Stomach (tissue), 4 donors: ENCODE data around the gene FSD1.

Experiments used
- POLR2A ChIP-seq, 4 donors: fragments of 450-650 bp; IDR thresholded peaks; one replicate each; pipeline ENCODE4 v1.6.1; 2016; ENCODE audit warnings: antibody characterized with exemption in 4 of 4, control low read depth in 2 of 4, mild to moderate bottlenecking in 1 of 4, moderate library complexity in 1 of 4
- POLR2AphosphoS5 ChIP-seq, 3 donors: sonication (generic); formaldehyde crosslinking; IDR thresholded peaks; one replicate each; pipeline ENCODE4 v1.6.1; 2016; ENCODE audit warnings: antibody characterized with exemption in 3 of 3
- TF ChIP-seq, protein P1 (sequence below), 7 experiments: fragments of 450-650 bp in 4 of 7; fragments of 200-600 bp in 3 of 7; sonication (generic) in 3 of 7; IDR thresholded peaks; one replicate each; pipeline ENCODE4 v1.5.1; 2016 to 2019; ENCODE audit warnings: antibody characterized with exemption in 7 of 7, control low read depth in 2 of 7, mild to moderate bottlenecking in 1 of 7

GRCh38 chr19:4278010-4278409, 26.4 kb upstream of the FSD1 start:
- TF ChIP-seq POLR2A (IDR thresholded peaks at IDR 0.05): no peak
- TF ChIP-seq, protein P1, sequence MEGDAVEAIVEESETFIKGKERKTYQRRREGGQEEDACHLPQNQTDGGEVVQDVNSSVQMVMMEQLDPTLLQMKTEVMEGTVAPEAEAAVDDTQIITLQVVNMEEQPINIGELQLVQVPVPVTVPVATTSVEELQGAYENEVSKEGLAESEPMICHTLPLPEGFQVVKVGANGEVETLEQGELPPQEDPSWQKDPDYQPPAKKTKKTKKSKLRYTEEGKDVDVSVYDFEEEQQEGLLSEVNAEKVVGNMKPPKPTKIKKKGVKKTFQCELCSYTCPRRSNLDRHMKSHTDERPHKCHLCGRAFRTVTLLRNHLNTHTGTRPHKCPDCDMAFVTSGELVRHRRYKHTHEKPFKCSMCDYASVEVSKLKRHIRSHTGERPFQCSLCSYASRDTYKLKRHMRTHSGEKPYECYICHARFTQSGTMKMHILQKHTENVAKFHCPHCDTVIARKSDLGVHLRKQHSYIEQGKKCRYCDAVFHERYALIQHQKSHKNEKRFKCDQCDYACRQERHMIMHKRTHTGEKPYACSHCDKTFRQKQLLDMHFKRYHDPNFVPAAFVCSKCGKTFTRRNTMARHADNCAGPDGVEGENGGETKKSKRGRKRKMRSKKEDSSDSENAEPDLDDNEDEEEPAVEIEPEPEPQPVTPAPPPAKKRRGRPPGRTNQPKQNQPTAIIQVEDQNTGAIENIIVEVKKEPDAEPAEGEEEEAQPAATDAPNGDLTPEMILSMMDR (IDR thresholded peaks at IDR 0.05): no peak
- TF ChIP-seq POLR2AphosphoS5 (IDR thresholded peaks at IDR 0.05): no peak
